Measurements from ENCODE around the gene TMSB10.
"Not testable (repeated sequence)": the region's sequence is repeated elsewhere in the genome, so short reads cannot be mapped to it uniquely, and the experiment has no call there.

Gene TMSB10

DNA sequence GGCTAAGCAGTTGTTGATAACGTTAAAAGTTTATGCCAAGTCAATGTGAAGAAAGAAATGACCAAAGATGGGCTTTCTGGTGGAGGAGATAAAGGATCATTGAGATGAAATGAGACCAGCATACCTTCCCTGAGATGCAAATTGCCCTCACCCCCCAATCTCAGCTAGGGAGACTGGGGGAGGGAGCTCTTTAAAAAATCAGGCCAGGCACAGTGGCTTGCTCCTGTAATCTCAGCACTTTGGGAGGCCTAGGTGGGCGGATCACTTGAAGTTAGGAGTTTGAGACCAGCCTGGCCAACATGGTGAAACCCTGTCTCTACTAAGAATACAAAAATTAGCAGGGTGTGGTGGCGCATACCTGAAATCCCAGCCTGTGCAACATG, 34.6 kb downstream of the TMSB10 start:
- no peak for DNase-seq

DNA sequence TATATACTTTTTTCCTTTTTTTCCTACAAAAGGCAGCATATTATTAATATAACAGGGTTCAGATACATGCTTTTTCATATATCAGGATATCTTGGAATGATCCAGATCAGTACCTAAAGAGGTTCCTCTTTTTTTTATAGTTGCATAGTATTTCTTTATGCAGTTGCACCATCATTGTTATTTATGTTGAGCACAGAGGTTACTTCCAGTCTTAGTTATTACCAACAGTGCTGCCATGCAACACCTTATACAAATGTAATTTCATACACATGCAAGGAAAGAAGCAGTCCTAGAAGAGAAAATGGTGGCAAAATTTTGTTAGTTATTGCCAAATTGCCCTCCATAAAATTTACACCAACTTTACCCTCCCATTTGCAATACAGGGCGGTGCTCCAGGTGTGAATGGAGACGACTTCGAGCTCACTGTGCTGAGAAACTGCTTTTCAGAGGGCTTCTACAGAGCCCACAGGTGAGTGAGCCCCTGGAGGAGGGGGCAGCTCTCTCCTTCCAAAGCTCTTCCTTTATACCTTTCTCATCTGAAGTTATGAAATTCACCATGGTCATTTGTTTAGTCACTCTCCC, 35.5 kb downstream of the TMSB10 start:
- no peak for DNase-seq

DNA sequence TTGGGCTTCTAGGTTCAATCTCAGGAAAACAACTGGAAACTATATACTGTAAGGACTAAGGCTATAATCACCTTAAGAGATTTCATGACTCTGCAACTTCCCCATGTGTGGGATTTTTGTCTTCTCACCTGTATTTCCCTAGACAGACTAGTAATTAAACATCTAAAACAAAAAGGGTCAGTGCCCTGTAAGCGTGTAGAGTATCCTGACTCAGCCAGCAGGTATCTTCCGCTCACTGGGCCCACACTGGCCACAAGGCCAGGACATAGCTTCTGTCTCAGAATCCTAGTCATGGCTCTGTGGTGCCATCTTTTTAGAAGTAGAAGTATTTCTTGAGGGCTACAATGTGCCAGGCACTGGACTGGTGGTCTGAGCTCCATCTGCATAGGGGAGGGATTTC, 36.7 kb downstream of the TMSB10 start:
- DNase-seq, result no peak

DNA sequence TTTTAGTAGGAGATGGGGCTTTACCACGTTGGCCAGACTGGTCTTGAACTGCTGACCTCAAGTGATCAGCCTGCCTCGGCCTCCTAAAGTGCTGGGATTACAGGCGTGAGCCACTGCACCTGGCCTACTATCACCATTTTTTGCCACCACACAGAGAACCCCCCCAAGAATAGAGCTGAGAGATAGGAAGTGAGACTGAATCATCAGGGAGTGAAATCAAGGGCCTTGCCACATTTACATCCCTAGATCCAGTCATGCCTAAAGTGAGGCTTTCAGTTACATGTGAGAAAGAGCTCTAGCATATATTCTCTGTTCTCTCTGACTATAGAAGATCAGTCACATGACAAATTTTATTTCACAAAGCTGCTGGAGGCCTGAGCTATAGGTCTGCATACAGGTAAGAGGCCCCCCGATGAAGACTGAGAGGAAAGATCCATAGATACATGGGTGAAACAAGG, 37.5 kb downstream of the TMSB10 start:
- no peak for DNase-seq

DNA sequence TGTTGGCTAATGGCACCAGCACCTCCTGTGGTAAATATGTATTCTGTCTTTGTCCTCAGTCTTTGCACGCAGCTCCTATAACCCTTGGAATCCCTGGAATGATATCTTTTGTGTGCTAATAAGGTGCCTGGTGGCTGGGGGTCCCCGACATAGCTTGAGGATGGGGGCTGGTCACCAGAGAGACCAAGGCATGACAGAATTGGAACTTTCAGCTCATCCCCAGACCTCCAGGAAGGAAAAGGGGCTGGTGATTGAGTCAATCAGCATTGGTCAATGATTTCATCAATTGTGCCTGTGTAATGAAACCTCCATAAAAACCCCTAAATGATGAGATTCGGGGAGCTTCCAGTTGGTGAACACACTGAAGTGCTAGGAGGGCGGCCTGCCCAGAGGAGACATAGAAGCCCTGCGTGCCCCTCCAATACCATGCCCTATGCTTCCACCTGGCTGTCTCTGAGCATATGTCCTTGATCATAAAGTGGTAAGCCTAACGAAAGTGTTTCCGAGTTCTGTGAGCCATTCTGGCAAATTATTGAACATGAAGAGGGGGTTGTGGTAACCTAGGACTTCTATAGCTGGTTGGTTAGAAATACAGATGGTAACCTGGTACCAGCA, 38.9 kb downstream of the TMSB10 start:
- DNase-seq, result no peak

DNA sequence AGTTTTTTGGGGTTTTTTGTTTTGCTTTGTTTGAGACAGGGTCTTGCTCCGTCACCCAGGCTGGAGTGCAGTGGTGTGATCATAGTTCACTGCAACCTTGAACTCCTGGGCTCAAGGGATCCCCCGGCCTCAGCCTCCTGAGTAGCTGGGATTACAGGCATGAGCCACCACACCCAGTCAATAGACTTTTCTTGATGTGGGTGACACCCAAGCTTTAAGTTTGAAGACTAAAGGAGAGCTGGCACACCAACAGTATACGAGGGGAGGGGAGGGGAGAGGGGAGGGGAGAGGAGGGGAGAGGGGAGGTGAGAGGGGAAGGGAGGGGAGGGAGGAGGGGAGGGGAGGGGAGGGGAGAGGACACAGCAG, 40.4 kb downstream of the TMSB10 start:
- not testable (repeated sequence) for DNase-seq

DNA sequence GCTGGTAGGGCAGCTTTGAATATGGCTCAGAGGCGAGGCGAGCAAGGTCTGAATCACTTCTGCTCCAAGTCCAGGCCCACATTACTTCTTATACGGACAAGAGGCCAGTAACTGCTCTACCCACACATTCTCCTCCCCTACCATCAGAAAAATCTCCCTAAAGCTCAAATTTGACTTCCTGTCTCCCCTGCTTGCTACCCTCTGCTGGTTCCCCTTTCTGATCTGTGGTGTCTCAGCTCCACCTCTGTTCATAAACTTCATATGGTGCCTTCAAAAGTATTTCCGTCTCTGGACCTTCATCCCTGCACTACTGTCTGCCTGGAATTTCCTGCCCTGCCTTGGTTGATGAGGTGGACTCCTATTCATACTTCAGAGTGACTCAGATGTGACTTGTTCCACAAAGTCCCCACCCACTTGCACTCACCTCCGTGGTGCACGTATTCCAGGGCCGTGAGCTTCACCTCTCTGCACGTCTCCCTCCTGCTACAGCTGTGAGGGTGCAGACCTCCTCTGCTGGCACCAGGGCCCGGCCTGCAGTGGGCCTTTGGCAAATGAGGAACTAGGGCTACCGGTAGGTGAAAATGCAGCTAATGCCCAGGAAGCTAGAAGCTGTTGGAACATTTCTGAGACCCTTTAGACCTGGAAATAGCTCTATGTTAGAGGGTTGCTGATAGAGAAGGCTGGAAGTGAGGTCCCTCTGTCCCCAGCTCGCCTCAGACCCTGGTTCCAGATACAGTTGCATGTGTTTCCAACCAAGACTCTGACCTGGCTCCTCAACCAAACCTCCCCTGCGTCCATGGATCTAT, 41.0 kb downstream of the TMSB10 start:
- no peak for DNase-seq

DNA sequence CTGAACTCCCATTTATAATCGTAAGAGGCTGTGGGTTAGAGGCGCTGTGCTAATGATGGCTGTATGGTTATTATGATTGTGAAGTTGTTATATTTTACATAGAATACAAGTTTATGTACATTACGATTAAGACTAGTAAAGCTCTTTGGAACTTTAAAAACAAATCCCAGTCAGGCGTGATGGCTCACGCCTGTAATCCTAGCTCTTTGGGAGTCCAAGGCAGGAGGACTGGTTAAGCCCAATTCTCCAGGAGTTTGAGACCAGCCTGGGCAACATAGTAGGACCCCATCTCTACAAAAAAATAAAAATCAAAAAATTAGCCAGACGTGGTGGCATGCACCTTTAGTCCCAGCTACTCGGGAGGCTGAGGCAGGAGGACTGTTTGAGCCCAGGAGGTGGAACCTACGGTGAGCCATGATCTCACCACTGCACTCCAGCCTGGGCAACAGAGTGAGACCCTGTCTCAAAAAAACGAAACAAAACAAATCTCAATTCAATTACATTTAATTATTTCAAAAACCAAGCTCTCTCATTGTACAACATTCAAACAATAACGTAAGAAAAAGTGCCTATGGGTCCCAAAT, 41.6 kb downstream of the TMSB10 start:
- no peak for DNase-seq

DNA sequence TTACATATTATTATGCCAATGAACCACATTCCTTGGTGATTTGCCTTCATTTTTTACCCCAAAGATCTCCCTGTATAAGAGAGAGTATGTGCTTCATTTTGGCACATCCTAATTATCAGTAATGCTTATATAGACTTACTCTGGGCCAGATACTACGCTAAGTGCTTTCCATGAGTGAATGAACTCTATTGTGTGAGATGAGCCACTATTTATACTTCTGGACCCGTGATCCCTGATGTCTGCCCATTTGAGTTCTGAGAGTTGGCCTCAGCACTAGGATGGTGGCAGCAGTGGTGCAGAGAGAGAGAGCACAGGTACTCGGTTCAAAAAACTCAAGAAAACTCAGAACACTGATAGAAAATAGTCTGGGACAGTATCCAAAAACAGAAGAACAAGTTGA, 48.1 kb downstream of the TMSB10 start:
- no peak for DNase-seq

DNA sequence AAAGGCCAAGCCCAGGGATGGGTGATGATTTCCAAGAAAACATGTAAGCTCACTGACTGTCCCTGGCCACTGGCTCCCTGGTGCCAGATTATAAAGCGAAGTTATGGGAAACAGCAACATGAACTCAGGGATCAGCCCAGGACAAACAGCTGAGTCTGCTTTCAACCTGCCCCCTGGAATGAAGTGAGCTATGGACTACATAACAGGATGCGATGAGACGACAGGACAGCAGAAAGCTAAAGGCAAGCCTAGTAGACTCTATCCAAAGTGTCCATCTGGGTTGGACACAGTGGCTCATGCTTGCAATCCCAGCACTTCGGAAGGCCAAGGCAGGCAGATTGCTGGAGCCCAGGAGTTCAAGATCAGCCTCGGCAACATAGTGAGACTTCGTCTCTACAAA, 48.9 kb downstream of the TMSB10 start:
- no peak for DNase-seq
